HCT116 (cell line): ENCODE results near the gene GALNT2. TPM values are rescaled to one million over a fixed set of nuclear protein-coding genes. Genes with fewer than 3 reads are reported as not detected.

ENCODE experiments used
- ATAC-seq: fragments of 200-7000 bp; cut with Tn5 transposase; 2 replicates; pipeline ENCODE4 v1.9.1; 2020; ENCODE audit warnings: mild to moderate bottlenecking, moderate library complexity
- BruUV-seq: library from RNA; stranded (reverse); fragments of 400-500 nt; replicated peaks from 2 replicates; lab custom pipeline; 2021; lab: Mats Ljungman, UMichigan
- CTCF ChIA-PET: fragments of 300-600 bp; sonication (Branson Sonifier 250); formaldehyde crosslinking; loops from one replicate; lab custom pipeline; 2021; ENCODE audit warnings: antibody characterized with exemption; lab: Charles Lee
- POLR2A ChIA-PET: fragments of 300-600, 350-600 bp; sonication (Branson Sonifier 250); formaldehyde crosslinking; loops from one replicate; lab custom pipeline; 2021; ENCODE audit warnings: antibody characterized with exemption; lab: Charles Lee
- RAD21 ChIA-PET, 2 experiments: fragments of 300-600 bp; sonication (Branson Sonifier 250); formaldehyde crosslinking; loops; one replicate each; lab custom pipeline; 2023; ENCODE audit warnings: low total read pairs in 2 of 2; ENCODE audit not compliant: uncharacterized antibody in 2 of 2, unreplicated experiment in 2 of 2, low non-redundant PET in 1 of 2; lab: Charles Lee
- DNase-seq: peaks from one replicate; pipeline ENCODE4 v3.0.0-alpha.2; 2010; ENCODE audit warnings: low read depth, low spot score
- H2AFZ ChIP-seq: fragments of 200-600 bp; shearing (Covaris generic), sonication (generic); 2 replicates; pipeline ENCODE4 v1.6.1; 2017; ENCODE audit warnings: low read depth, mixed run types, mixed read lengths, antibody characterized with exemption, low read length; ENCODE audit not compliant: poor library complexity, severe bottlenecking
- H3K27ac ChIP-seq: 2 replicates; pipeline ENCODE4 v1.5.1; 2012; ENCODE audit warnings: low read depth, low read length
- H3K27me3 ChIP-seq: fragments of 200-600 bp; sonication (generic); 2 replicates; pipeline ENCODE4 v1.6.1; 2016; ENCODE audit warnings: mixed run types, low read length, mixed read lengths; ENCODE audit not compliant: insufficient read depth
- H3K36me3 ChIP-seq, 2 experiments: fragments of 200-500 bp in 1 of 2; fragments of 200-600 bp in 1 of 2; sonication (Bioruptor generic) in 1 of 2; sonication (generic) in 1 of 2; 2 replicates each; pipeline versions ENCODE4 v1.5.1 to v1.6.1; 2014 to 2016; ENCODE audit warnings: low read length in 2 of 2, inconsistent platforms in 1 of 2, mixed read lengths in 1 of 2, mixed run types in 1 of 2; ENCODE audit not compliant: insufficient read depth in 2 of 2, control insufficient read depth in 1 of 2
- H3K4me1 ChIP-seq, 2 experiments: fragments of 200-600 bp in 1 of 2; sonication (generic) in 1 of 2; 2 replicates each; pipeline versions ENCODE4 v1.5.1 to v1.6.1; 2012 to 2017; ENCODE audit warnings: low read length in 2 of 2, inconsistent platforms in 1 of 2, mild to moderate bottlenecking in 1 of 2, mixed read lengths in 1 of 2, mixed run types in 1 of 2, moderate library complexity in 1 of 2; ENCODE audit not compliant: insufficient read depth in 2 of 2, control insufficient read depth in 1 of 2
- H3K4me2 ChIP-seq: fragments of 200-600 bp; sonication (generic); 2 replicates; pipeline ENCODE4 v1.6.1; 2017; ENCODE audit warnings: mixed run types, low read length, mixed read lengths
- H3K4me3 ChIP-seq, 2 experiments: fragments of 200-600 bp in 1 of 2; sonication (generic) in 1 of 2; replicated peaks in 1 of 2; 2 replicates each; pipeline ENCODE4 v1.5.1; 2011 to 2016; ENCODE audit warnings: low read length in 2 of 2, control low read depth in 1 of 2, low read depth in 1 of 2, mild to moderate bottlenecking in 1 of 2, mixed read lengths in 1 of 2, mixed run types in 1 of 2
- H3K79me2 ChIP-seq: fragments of 200-600 bp; sonication (generic); 2 replicates; pipeline ENCODE4 v1.6.1; 2017; ENCODE audit warnings: mild to moderate bottlenecking, mixed run types, low read length, moderate library complexity, mixed read lengths; ENCODE audit not compliant: insufficient read depth
- H3K9ac ChIP-seq: fragments of 200-600 bp; sonication (generic); 2 replicates; pipeline ENCODE4 v1.6.1; 2016; ENCODE audit warnings: low read length, mixed read lengths
- H3K9me2 ChIP-seq: fragments of 200-600 bp; sonication (generic), shearing (Covaris generic); 2 replicates; pipeline ENCODE4 v1.6.1; 2017; ENCODE audit warnings: mixed run types, mild to moderate bottlenecking, moderate library complexity; ENCODE audit not compliant: insufficient read depth
- H3K9me3 ChIP-seq, 2 experiments: fragments of 200-500 bp in 1 of 2; fragments of 200-600 bp in 1 of 2; sonication (Bioruptor generic) in 1 of 2; sonication (generic) in 1 of 2; 2 replicates each; pipeline ENCODE4 v1.6.1; 2014 to 2017; ENCODE audit warnings: low read length in 2 of 2, mixed read lengths in 2 of 2, inconsistent platforms in 1 of 2, low read depth in 1 of 2, mild to moderate bottlenecking in 1 of 2, mixed run types in 1 of 2, moderate library complexity in 1 of 2; ENCODE audit not compliant: control insufficient read depth in 1 of 2, insufficient read depth in 1 of 2
- H4K20me1 ChIP-seq: fragments of 200-600 bp; sonication (generic), shearing (Covaris generic); 2 replicates; pipeline ENCODE4 v1.6.1; 2017; ENCODE audit warnings: mixed run types, mild to moderate bottlenecking, moderate library complexity; ENCODE audit not compliant: insufficient read depth
- CBX3 ChIP-seq: IDR thresholded peaks from 2 replicates; pipeline ENCODE4 v1.6.1; 2012; ENCODE audit warnings: low read depth
- EZH2 ChIP-seq: fragments of 200-600 bp; sonication (generic); IDR thresholded peaks from 2 replicates; pipeline ENCODE4 v1.6.1; 2017; ENCODE audit warnings: antibody characterized with exemption, mixed run types
- POLR2A ChIP-seq: IDR thresholded peaks from 2 replicates; pipeline ENCODE4 v1.7.0; 2011; ENCODE audit warnings: borderline replicate concordance; ENCODE audit not compliant: insufficient read depth, insufficient read length; ENCODE audit errors: extremely low read depth
- POLR2AphosphoS5 ChIP-seq: IDR thresholded peaks from 2 replicates; pipeline ENCODE4 v1.6.1; 2011; ENCODE audit warnings: mild to moderate bottlenecking, low read depth, low read length, moderate library complexity
- RAD21 ChIP-seq: IDR thresholded peaks from 2 replicates; pipeline ENCODE4 v1.6.1; 2012; ENCODE audit warnings: low read depth, mild to moderate bottlenecking
- SRF ChIP-seq: IDR thresholded peaks from 2 replicates; pipeline ENCODE4 v1.6.1; 2012; ENCODE audit warnings: low read depth
- TCF7L2 ChIP-seq: IDR thresholded peaks from 2 replicates; pipeline ENCODE4 v1.7.0; 2011; ENCODE audit warnings: borderline replicate concordance, inconsistent platforms; ENCODE audit not compliant: insufficient read depth, insufficient read length; ENCODE audit errors: extremely low read depth
- YY1 ChIP-seq: IDR thresholded peaks from 2 replicates; pipeline ENCODE4 v1.6.1; 2011; ENCODE audit warnings: low read length, low read depth, moderate library complexity, mild to moderate bottlenecking; ENCODE audit not compliant: insufficient replicate concordance; ENCODE audit errors: extremely low read depth
- ZFX ChIP-seq: fragments of 450-650 bp; IDR thresholded peaks from 2 replicates; pipeline ENCODE4 v1.6.1; 2017
- intact Hi-C: fragments of 100-400 bp; cut with micrococcal nuclease; formaldehyde crosslinking; loops from 2 replicates; pipeline ENCODE4 v1.10.0; 2022
- total RNA-seq: library from RNA; stranded (reverse); gene quantifications from one replicate; pipeline ENCODE4 v1.2.1, GENCODE V29; 2021; ENCODE audit not compliant: unreplicated experiment
- TF ChIP-seq, protein P1 (sequence below): IDR thresholded peaks from 2 replicates; pipeline ENCODE4 v1.6.1; 2011; ENCODE audit warnings: mild to moderate bottlenecking, low read length, moderate library complexity; ENCODE audit not compliant: insufficient replicate concordance; ENCODE audit errors: extremely low read depth

Gene GALNT2
- total RNA-seq, 1 experiment from 2014 or later = 40.8 TPM

DNA sequence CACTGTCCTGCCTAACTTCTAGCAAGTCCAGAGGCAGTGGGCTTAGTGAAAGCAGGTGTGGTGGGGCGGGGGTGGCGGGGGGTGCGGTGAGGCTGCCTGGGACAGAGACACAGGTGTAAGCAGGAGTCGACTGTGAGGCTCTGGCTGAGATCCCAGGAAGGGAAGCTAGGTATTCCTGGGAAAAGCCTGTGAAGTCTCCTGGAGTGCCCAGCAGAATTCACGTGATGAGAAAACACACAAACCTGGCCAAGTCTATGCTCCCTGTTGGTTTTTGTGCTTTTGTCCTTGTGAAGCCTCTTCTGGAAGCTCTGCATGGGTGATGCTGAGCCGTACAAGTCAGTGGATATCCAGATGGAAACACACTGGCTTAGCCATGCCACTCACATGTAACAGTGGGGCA lies 5.3 kb downstream of the GALNT2 start:
- ATAC-seq (no peak), DNase-seq (no peak)
- Histone ChIP-seq H3K9me2 (no peaks in the 10 kb centered on the region), H3K9ac (no peak overlapping the region), H3K9me3 (no peaks in the 10 kb centered on the region), H3K36me3 (no peaks in the 10 kb centered on the region), H3K27ac (no peak overlapping the region), H2AFZ (no peak overlapping the region), H4K20me1 (peaks cover 3% of the 10 kb centered on the region; the same call in 1 of the 2 replicates)
- POLR2A ChIA-PET = no interaction called here
- RAD21 ChIA-PET = no interaction called here
- no TSS peak for BruUV-seq
- CTCF ChIA-PET = no interaction called here
- TF ChIP-seq, protein P1, sequence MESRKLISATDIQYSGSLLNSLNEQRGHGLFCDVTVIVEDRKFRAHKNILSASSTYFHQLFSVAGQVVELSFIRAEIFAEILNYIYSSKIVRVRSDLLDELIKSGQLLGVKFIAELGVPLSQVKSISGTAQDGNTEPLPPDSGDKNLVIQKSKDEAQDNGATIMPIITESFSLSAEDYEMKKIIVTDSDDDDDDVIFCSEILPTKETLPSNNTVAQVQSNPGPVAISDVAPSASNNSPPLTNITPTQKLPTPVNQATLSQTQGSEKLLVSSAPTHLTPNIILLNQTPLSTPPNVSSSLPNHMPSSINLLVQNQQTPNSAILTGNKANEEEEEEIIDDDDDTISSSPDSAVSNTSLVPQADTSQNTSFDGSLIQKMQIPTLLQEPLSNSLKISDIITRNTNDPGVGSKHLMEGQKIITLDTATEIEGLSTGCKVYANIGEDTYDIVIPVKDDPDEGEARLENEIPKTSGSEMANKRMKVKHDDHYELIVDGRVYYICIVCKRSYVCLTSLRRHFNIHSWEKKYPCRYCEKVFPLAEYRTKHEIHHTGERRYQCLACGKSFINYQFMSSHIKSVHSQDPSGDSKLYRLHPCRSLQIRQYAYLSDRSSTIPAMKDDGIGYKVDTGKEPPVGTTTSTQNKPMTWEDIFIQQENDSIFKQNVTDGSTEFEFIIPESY = no peak
- TF ChIP-seq ZFX (no peak), CBX3 (no peak), YY1 (no peak), POLR2AphosphoS5 (no peak), POLR2A (no peak), EZH2 (no peak), TCF7L2 (no peak), SRF (no peak), RAD21 (no peak)
- TF ChIP-seq, all 23 proteins: peak for 0
- intact Hi-C loops = no loop called here
- Histone ChIP-seq H3K4me1 (peaks cover 6 to 9% of the 10 kb centered on the region in 2 experiments; a peak in 2 of 4 replicates), H3K4me2 (no peak overlapping the region), H3K4me3 (no peak overlapping the region), H3K79me2 (peaks cover 60% of the 10 kb centered on the region), H3K27me3 (no peaks in the 10 kb centered on the region)
